GM12878 (cell line): Measurements from ENCODE around the gene DUSP15. TPM values are rescaled to one million over a fixed set of nuclear protein-coding genes. Genes with fewer than 3 reads are reported as not detected.

ENCODE experiments used
- ATAC-seq: fragments of 200-7000 bp; cut with Tn5 transposase; 3 replicates; pipeline ENCODE4 v1.9.1; 2020; ENCODE audit warnings: mild to moderate bottlenecking, moderate library complexity
- BruUV-seq: library from RNA; stranded (reverse); fragments of 400-500 nt; replicated peaks from 2 replicates; lab custom pipeline; 2021; lab: Mats Ljungman, UMichigan
- CTCF ChIA-PET: fragments of 300-600 bp; sonication (Branson Sonifier 250); formaldehyde crosslinking; extraction: SDS; loops from one replicate; lab custom pipeline; 2021; ENCODE audit warnings: inconsistent platforms; lab: Yijun Ruan, JAX
- POLR2A ChIA-PET: fragments of 350-600 bp; formaldehyde crosslinking; extraction: SDS; loops from one replicate; lab custom pipeline; 2021; ENCODE audit warnings: inconsistent platforms; lab: Charles Lee
- RAD21 ChIA-PET: fragments of 300-600 bp; sonication (Branson Sonifier 250); formaldehyde crosslinking; loops from one replicate; lab custom pipeline; 2023; ENCODE audit warnings: antibody characterized with exemption; ENCODE audit not compliant: unreplicated experiment; lab: Charles Lee
- SMC1A ChIA-PET: fragments of 300-600 bp; sonication (Branson Sonifier 250); formaldehyde crosslinking; loops from one replicate; lab custom pipeline; 2023; ENCODE audit not compliant: unreplicated experiment, uncharacterized antibody; lab: Charles Lee
- DNase-seq: peaks from one replicate; pipeline ENCODE4 v3.0.0-alpha.2; 2011; ENCODE audit warnings: low read depth, low spot score
- FAIRE-seq: peaks from 3 replicates; lab custom pipeline; 2011; peaks lifted over from hg19 to GRCh38; lab: Jason Lieb, UNC
- H2AFZ ChIP-seq: 2 replicates; pipeline ENCODE4 v1.6.0; 2011; ENCODE audit warnings: low read depth, low read length, control low read depth; ENCODE audit not compliant: control insufficient read depth
- H3K27ac ChIP-seq: 2 replicates; pipeline ENCODE4 v1.5.1; 2011; ENCODE audit warnings: control low read depth; ENCODE audit not compliant: control insufficient read depth, insufficient read depth
- H3K27me3 ChIP-seq, 2 experiments: replicated peaks in 1 of 2; 2 replicates each; pipeline versions ENCODE4 v1.6.0 to v1.6.1; 2011; ENCODE audit warnings: low read length in 1 of 2; ENCODE audit not compliant: control insufficient read depth in 2 of 2, insufficient read depth in 2 of 2
- H3K36me3 ChIP-seq, 2 experiments: 2 replicates each; pipeline ENCODE4 v1.5.1; 2011; ENCODE audit warnings: low read length in 1 of 2; ENCODE audit not compliant: control insufficient read depth in 2 of 2, insufficient read depth in 2 of 2
- H3K4me1 ChIP-seq: 2 replicates; pipeline ENCODE4 v1.6.1; 2011; ENCODE audit warnings: mild to moderate bottlenecking, low read length, moderate library complexity, mixed read lengths; ENCODE audit not compliant: control insufficient read depth, insufficient read depth
- H3K4me2 ChIP-seq: 2 replicates; pipeline ENCODE4 v1.6.0; 2011; ENCODE audit warnings: control low read depth; ENCODE audit not compliant: control insufficient read depth, insufficient read depth
- H3K4me3 ChIP-seq: fragments of 200-600 bp; sonication (generic); 2 replicates; pipeline ENCODE4 v1.5.1; 2016
- H3K79me2 ChIP-seq: 2 replicates; pipeline ENCODE4 v1.6.0; 2011; ENCODE audit warnings: low read length; ENCODE audit not compliant: control insufficient read depth, insufficient read depth
- H3K9ac ChIP-seq: 2 replicates; pipeline ENCODE4 v1.8.0; 2011; ENCODE audit warnings: low read length, control low read depth, mixed read lengths; ENCODE audit not compliant: control insufficient read depth, insufficient read depth
- H3K9me3 ChIP-seq: replicated peaks from 3 replicates; pipeline ENCODE4 v1.5.1; 2011; ENCODE audit warnings: mild to moderate bottlenecking, low read length; ENCODE audit not compliant: control insufficient read depth, insufficient read depth
- H4K20me1 ChIP-seq: 2 replicates; pipeline ENCODE4 v1.6.0; 2011; ENCODE audit not compliant: control insufficient read depth, insufficient read depth
- CBX3 ChIP-seq: fragments of 200-600 bp; sonication (generic); IDR thresholded peaks from 2 replicates; pipeline ENCODE4 v1.6.1; 2016; ENCODE audit warnings: low read depth, borderline replicate concordance
- CHD1 ChIP-seq: IDR thresholded peaks from 2 replicates; pipeline ENCODE4 v1.6.1; 2012; ENCODE audit warnings: low read depth, low read length, improper control_type of control experiment
- EZH2 ChIP-seq: IDR thresholded peaks from 2 replicates; pipeline ENCODE4 v1.6.1; 2012; ENCODE audit warnings: low read depth, mild to moderate bottlenecking, control low read depth, inconsistent platforms, low read length, borderline replicate concordance; ENCODE audit not compliant: control insufficient read depth
- HCFC1 ChIP-seq: fragments of 150-350 bp; IDR thresholded peaks from 2 replicates; pipeline ENCODE4 v1.6.1; 2014; ENCODE audit warnings: low read length
- JUND ChIP-seq: IDR thresholded peaks from 2 replicates; pipeline ENCODE4 v1.6.1; 2012; ENCODE audit warnings: low read depth, mild to moderate bottlenecking, low read length, improper control_type of control experiment, moderate library complexity
- NKRF ChIP-seq: fragments of 450-650 bp; conservative IDR thresholded peaks from 2 replicates; pipeline ENCODE4 v1.6.1; 2017; ENCODE audit warnings: mild to moderate bottlenecking, moderate library complexity
- NR2F1 ChIP-seq: fragments of 450-650 bp; conservative IDR thresholded peaks from 2 replicates; pipeline ENCODE4 v1.6.1; 2017; ENCODE audit warnings: mild to moderate bottlenecking
- PRDM15 ChIP-seq: fragments of 450-650 bp; formaldehyde crosslinking; IDR thresholded peaks from 2 replicates; pipeline ENCODE4 v1.4.0; 2020; ENCODE audit warnings: mild to moderate bottlenecking, moderate library complexity
- TCF7 ChIP-seq: IDR thresholded peaks from 2 replicates; pipeline ENCODE4 v1.6.1; 2014; ENCODE audit warnings: antibody characterized with exemption, borderline replicate concordance
- USF1 ChIP-seq: IDR thresholded peaks from 2 replicates; pipeline ENCODE4 v1.6.1; 2011; ENCODE audit warnings: borderline replicate concordance, low read depth, mild to moderate bottlenecking, moderate library complexity, mixed read lengths, low read length; ENCODE audit not compliant: insufficient read depth; ENCODE audit errors: extremely low read length
- ZBTB4 ChIP-seq: fragments of 450-650 bp; formaldehyde crosslinking; IDR thresholded peaks from 2 replicates; pipeline ENCODE4 v1.4.0; 2022; ENCODE audit warnings: mild to moderate bottlenecking, moderate library complexity
- ZNF207 ChIP-seq: fragments of 450-650 bp; IDR thresholded peaks from 2 replicates; pipeline ENCODE4 v1.6.1; 2014; ENCODE audit warnings: antibody characterized with exemption, mild to moderate bottlenecking, borderline replicate concordance
- WGBS: methylation state at CpG from one replicate; pipeline ENCODE4 v1.1.6; 2016; ENCODE audit warnings: low lambda C conversion rate; ENCODE audit not compliant: insufficient replicate concordance, insufficient coverage; ENCODE audit errors: missing lambda C conversion rate; 5-methylcytosine and 5-hydroxymethylcytosine counted together
- in situ Hi-C: fragments of 300-500 bp; cut with MboI; formaldehyde crosslinking; loops from 9 replicates; pipeline ENCODE4 v1.14.3; 2018; ENCODE audit warnings: mixed read lengths
- intact Hi-C: fragments of 100-400 bp; cut with micrococcal nuclease; formaldehyde crosslinking; loops from one replicate; pipeline ENCODE4 v1.14.2; 2022; ENCODE audit not compliant: unreplicated experiment
- polyA plus RNA-seq, 11 experiments: library from polyadenylated mRNA; depleted of rRNA in 4 of 11; unstranded in 6 of 11; stranded (reverse) in 5 of 11; fragments of >200 nt; fragmentation: Nextera tagmentation in 4 of 11; fragmentation: Illumina TruSeq in 1 of 11; extraction: Ambion mirVana in 4 of 11; extraction: Trizol in 1 of 11; gene quantifications; 1 replicate in 1 of 11; 2 replicates in 10 of 11; pipeline versions ENCODE4 v1.2.1 to v1.2.3, GENCODE V29; 2011 to 2016; ENCODE audit warnings: inconsistent platforms in 2 of 11, missing spikeins in 2 of 11, low read depth in 1 of 11
- total RNA-seq, 4 experiments: library from RNA; depleted of rRNA in 3 of 4; stranded (reverse); fragments of >200 nt in 3 of 4; fragmentation: Illumina TruSeq in 1 of 4; extraction: Trizol in 1 of 4; gene quantifications; 2 replicates each; pipeline versions ENCODE4 v1.2.1 to v1.2.3, GENCODE V29; 2013 to 2021

The DUSP15 gene
- total and polyA plus RNA-seq, 10 of the 15 experiments (the other 5 are each of a cell fraction or from before 2014, with no cell fraction given), result 0.06 to 2.5 (median 0.67) TPM; not detected in 1

- no peak overlapping the region for H2AFZ ChIP-seq
- ChIA-PET CTCF (interaction anchor here (1.2 to 1.5 kb wide), 2 partner anchors 21 to 51 kb away, joined by 3 to 5 read pairs; no protein-coding TSS in a partner anchor), SMC1A (interaction anchor here (0.9 to 4.1 kb wide), 6 partner anchors 17 to 53 kb away, joined by 3 to 26 read pairs (median 4); no protein-coding TSS in a partner anchor), RAD21 (interaction anchor here (1.2 kb wide), 1 partner anchor 11 kb away, joined by 3 read pairs; no protein-coding TSS in a partner anchor), POLR2A (interaction anchor here (0.6 to 1.5 kb wide), 2 partner anchors 13 to 17 kb away, joined by 3 read pairs; no protein-coding TSS in a partner anchor)
- no peak overlapping the region for H3K9ac ChIP-seq
- H3K36me3 ChIP-seq, result no peaks in the 10 kb centered on the region
- no peak overlapping the region for H3K4me3 ChIP-seq
- no peaks in the 10 kb centered on the region for H4K20me1 ChIP-seq
- H3K4me2 ChIP-seq, result no peak overlapping the region
- no TSS peak for BruUV-seq
- H3K4me1 ChIP-seq, result no peaks in the 10 kb centered on the region; the same call in 1 of the 2 replicates
- DNase-seq (no peak), FAIRE-seq (no peak), ATAC-seq (no peak)
- no peaks in the 10 kb centered on the region for H3K79me2 ChIP-seq
- H3K27me3 ChIP-seq, result no peaks in the 10 kb centered on the region
- 68% methylated on average over 9 of the region's 9 CpGs for WGBS
- intact Hi-C loops (no loop called here), in situ Hi-C loops (no loop called here)
- H3K27ac ChIP-seq, result no peak overlapping the region
- no peaks in the 10 kb centered on the region for H3K9me3 ChIP-seq
- no peak for TF ChIP-seq ZBTB4 (CRISPR knock-in tag)
- TF ChIP-seq USF1, result no peak
- no peak for TF ChIP-seq JUND
- TF ChIP-seq TCF7, result no peak
- no peak for TF ChIP-seq NR2F1
- no peak for TF ChIP-seq EZH2
- TF ChIP-seq CBX3, result no peak
- no peak for TF ChIP-seq ZNF207
- no peak for TF ChIP-seq HCFC1
- no peak for TF ChIP-seq CHD1
- TF ChIP-seq PRDM15 (CRISPR knock-in tag), result no peak
- no peak for TF ChIP-seq NKRF
Measured at GRCh38 chr20:31897541-31897940, 27.2 kb upstream of the DUSP15 start.
